Measurements from ENCODE around the gene RPLP1.

The RPLP1 gene

DNA sequence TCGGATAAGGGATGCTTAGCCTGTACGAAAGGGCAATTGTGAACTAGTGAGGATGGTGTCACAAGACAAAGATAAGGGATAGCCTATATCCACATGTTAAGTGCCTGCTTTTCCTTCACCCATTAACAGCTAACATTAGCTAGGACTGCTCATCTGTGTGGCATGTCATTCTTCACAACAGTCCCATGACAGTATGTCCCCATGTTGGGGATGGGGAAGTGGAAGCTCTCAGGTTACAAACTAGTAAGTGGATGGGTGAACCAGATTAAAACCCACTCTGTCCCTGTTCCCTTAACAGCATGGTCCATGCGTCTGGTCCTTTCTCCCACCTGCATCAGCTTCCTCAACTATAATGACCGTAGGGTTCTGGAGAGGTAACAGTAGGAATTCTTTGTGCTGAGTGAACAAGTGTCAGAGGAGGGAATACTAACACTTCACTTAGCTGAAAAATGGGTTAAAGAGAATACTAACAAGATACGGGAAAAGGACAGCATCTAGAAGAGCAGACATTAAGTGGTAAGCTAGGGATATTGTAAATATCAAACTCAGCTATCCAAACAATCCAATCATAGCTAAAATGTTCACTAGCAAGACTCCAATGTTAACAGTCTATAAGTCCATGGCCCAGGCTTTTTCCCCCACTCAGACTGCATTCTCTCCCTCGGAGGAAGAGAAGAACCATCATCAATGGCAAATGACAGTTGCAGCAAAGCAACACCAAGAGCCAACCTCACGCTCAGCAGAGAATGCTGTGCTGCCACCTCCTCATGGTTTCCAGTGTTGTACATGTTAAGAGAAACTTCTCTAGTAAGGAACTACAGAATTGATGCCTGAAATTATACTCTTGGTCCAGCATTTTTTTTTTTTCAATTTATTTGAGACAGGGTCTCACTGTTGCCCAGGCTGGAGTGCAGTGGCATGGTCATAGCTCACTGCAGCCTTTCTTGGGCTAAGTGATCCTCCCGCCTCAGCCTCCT is 5.0 kb downstream of the RPLP1 start:
- Histone ChIP-seq H3K36me3 (ENCODE audit: insufficient read depth, low read length) (peaks cover 42% of the 10 kb centered on the region), H3K27ac (ENCODE audit: low read depth, low read length) (no peak overlapping the region), H3K79me2 (ENCODE audit: control insufficient read depth, insufficient read depth, low read length, unreplicated experiment) (peaks cover 46% of the 10 kb centered on the region)

DNA sequence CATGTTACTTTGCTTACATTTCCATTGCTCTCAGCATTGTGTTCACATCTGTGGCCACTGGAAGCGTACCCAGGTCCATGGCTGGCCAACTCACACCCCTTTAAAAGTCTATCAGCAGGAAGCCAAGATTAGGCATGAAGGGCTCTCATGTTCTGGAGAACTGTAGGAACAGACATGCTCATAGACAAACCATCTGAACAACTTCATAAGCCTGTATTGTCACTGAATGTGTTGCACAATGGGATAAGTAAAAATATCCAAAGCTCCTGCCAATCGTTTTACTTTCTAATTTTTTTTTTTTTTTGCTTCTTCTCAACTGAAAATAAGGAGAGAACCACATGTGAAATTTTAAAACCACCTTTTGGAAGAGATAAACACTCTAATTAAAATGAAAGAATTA is 6.4 kb downstream of the RPLP1 start:
- Histone ChIP-seq H2AFZ (ENCODE audit: low read length, unreplicated experiment) (no peak overlapping the region), H3K36me3 (ENCODE audit: insufficient read depth, low read length) (peaks cover 36% of the 10 kb centered on the region), H3K79me2 (ENCODE audit: control insufficient read depth, insufficient read depth, low read length, unreplicated experiment) (peaks cover 32% of the 10 kb centered on the region), H3K4me1 (ENCODE audit: control insufficient read depth, insufficient read depth, low read length, unreplicated experiment) (peaks cover 37% of the 10 kb centered on the region), H3K27ac (ENCODE audit: low read depth, low read length) (no peak overlapping the region), H3K27me3 (ENCODE audit: insufficient read depth, low read length) (no peaks in the 10 kb centered on the region), H3K4me3 (ENCODE audit: low read depth, low read length) (no peak overlapping the region)

More for the DNA sequence above, 5.0 kb downstream of the RPLP1 start:
- Histone ChIP-seq H2AFZ (ENCODE audit: low read length, unreplicated experiment) (no peak overlapping the region), H3K4me3 (ENCODE audit: low read depth, low read length) (no peak overlapping the region), H3K4me1 (ENCODE audit: control insufficient read depth, insufficient read depth, low read length, unreplicated experiment) (peaks cover 37% of the 10 kb centered on the region), H3K27me3 (ENCODE audit: insufficient read depth, low read length) (no peaks in the 10 kb centered on the region)

DNA sequence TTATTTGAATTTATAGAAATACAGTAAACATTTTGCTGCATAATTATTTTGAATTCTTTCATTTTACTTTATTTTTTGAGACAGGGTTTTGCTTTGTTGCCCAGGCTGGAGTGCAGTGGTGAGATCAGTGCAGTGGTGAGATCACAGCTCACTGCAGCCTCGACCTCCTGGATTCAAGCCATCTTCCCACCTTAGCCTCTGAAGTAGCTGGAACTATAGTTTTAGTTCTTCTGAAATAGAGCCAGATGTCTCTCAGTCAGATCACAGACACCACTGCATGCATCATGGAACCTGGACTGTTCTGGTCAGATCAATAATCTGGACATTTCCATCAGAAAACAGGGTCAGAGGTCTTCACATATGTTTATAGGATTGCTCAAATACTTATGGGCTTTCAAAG is 7.9 kb downstream of the RPLP1 start:
- Histone ChIP-seq H3K36me3 (ENCODE audit: insufficient read depth, low read length) (peaks cover 24% of the 10 kb centered on the region), H2AFZ (ENCODE audit: low read length, unreplicated experiment) (no peak overlapping the region), H3K4me1 (ENCODE audit: control insufficient read depth, insufficient read depth, low read length, unreplicated experiment) (peaks cover 29% of the 10 kb centered on the region), H3K27me3 (ENCODE audit: insufficient read depth, low read length) (no peaks in the 10 kb centered on the region), H3K4me3 (ENCODE audit: low read depth, low read length) (no peak overlapping the region), H3K79me2 (ENCODE audit: control insufficient read depth, insufficient read depth, low read length, unreplicated experiment) (peaks cover 18% of the 10 kb centered on the region), H3K27ac (ENCODE audit: low read depth, low read length) (no peak overlapping the region)

DNA sequence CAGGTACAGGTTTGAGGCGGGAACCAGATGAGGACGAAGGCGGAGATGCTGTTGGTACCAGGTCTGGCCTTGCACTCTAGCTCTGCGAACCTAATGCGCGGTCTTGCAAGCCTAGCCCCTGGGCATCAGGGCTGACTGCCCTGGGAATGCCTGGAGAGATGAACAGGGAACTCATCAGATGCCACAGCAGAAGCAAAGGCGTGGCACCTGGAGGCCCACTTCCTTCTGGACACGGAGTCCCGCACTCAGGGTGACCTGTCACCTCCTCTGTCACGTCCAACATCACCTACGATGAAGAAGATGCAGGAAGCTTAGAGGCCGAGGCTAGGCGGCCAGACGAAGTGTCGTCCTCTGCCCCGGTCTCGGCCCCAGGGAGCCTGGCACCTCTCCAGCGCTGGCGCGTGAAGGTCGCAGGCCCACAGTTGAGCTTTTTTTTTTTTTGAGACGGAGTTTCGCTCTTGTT is 9.4 kb downstream of the RPLP1 start:
- Histone ChIP-seq H3K36me3 (ENCODE audit: insufficient read depth, low read length) (peaks cover 8% of the 10 kb centered on the region; the same call in 1 of the 2 replicates), H3K4me3 (ENCODE audit: low read depth, low read length) (peak overlapping the region; percentile 73), H3K4me1 (ENCODE audit: control insufficient read depth, insufficient read depth, low read length, unreplicated experiment) (peaks cover 18% of the 10 kb centered on the region), H2AFZ (ENCODE audit: low read length, unreplicated experiment) (peak overlapping the region; percentile 79), H3K79me2 (ENCODE audit: control insufficient read depth, insufficient read depth, low read length, unreplicated experiment) (peaks cover 7% of the 10 kb centered on the region), H3K27me3 (ENCODE audit: insufficient read depth, low read length) (no peaks in the 10 kb centered on the region), H3K27ac (ENCODE audit: low read depth, low read length) (no peak overlapping the region)

DNA sequence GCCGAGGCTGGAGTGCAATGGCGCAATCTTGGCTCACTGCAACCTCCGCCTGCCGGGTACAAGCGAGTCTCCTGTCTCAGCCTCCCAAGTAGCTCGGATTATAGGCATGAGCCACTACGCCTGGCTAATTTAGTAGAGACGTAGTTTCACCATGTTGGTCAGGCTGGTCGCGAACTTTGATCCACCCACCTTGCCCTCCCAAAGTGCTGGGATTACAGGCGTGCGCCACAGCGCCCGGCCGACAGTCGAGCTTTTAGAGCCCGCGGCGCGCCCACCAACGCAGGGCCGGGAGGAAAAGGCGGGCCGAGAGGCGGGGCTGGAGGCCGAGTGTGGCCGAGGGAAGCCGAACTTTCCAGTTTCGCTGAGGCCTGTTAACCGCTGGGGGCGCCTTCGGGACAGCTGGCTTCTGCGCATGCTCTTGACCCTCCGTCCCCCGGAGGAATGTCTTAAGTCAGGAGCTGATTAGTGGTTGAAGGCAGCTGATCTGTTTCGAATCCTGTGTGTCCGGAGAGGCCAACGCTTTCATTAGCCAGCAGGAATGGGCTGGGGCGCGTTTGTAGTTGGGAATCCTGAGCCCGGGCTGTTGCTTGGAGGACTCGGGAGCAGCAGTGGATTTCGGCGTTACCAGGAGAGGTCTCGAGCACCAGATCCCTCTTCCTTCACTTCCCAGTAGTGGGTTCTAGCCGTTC is 10.0 kb downstream of the RPLP1 start:
- Histone ChIP-seq H3K4me1 (ENCODE audit: control insufficient read depth, insufficient read depth, low read length, unreplicated experiment) (peaks cover 16% of the 10 kb centered on the region), H3K4me3 (ENCODE audit: low read depth, low read length) (peak overlapping the region; percentile 73), H3K27ac (ENCODE audit: low read depth, low read length) (peak overlapping the region; percentile 77), H2AFZ (ENCODE audit: low read length, unreplicated experiment) (peak overlapping the region; percentile 79), H3K27me3 (ENCODE audit: insufficient read depth, low read length) (no peaks in the 10 kb centered on the region), H3K36me3 (ENCODE audit: insufficient read depth, low read length) (peaks cover 4% of the 10 kb centered on the region; the same call in 1 of the 2 replicates), H3K79me2 (ENCODE audit: control insufficient read depth, insufficient read depth, low read length, unreplicated experiment) (peaks cover 7% of the 10 kb centered on the region)

DNA sequence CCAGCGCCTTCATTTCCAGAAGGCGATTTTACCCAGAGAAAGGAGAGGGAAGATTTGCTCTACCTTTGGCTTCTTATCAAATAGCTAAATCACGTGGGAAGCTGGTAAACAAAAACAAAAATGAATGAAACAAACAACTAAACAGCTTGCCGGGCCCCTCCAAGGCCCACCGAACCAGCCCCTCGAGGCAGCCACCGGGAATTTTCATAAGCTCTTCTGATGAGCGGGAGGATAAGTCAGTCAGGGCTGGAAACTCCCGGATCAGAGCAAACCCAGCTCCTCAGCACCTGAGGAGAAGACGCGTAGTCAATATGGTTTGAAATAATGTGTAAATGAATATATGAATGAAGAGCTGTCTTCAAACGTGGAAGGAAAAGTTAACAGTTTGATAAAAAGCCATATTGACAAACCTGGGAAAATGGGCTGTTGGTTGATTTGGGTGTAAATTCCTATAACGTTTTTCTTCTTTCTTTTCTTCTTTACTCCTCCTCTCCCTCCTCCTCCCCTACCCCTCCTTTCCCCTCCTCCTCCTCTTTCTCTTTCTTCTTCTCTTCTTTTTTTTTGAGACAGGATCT is 10.7 kb downstream of the RPLP1 start:
- Histone ChIP-seq H3K4me3 (ENCODE audit: low read depth, low read length) (peak overlapping the region; percentile 73), H3K36me3 (ENCODE audit: insufficient read depth, low read length) (no peaks in the 10 kb centered on the region), H3K4me1 (ENCODE audit: control insufficient read depth, insufficient read depth, low read length, unreplicated experiment) (peaks cover 16% of the 10 kb centered on the region), H3K27me3 (ENCODE audit: insufficient read depth, low read length) (no peaks in the 10 kb centered on the region), H2AFZ (ENCODE audit: low read length, unreplicated experiment) (peak overlapping the region; percentile 52), H3K79me2 (ENCODE audit: control insufficient read depth, insufficient read depth, low read length, unreplicated experiment) (peaks cover 7% of the 10 kb centered on the region), H3K27ac (ENCODE audit: low read depth, low read length) (peak overlapping the region; percentile 77)

DNA sequence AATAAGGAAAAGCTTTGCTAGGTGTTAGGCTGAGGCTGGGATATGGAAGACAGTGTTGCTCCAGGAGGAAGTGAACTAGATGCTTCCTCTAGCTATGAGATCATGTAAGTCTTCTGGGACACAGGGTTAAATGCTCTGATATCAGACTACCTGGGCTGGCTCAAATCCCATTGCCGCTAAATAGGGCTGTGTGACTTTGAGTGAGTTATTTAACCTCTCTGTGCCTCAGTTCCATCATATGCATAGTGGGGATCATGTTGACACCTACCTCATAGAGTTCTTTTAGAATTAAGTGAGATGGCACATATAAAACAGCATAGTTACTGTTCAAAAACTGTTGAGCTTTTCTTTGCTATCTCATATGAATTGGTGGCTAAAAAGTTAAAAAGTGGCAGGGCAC is 12.6 kb downstream of the RPLP1 start:
- Histone ChIP-seq H3K4me1 (ENCODE audit: control insufficient read depth, insufficient read depth, low read length, unreplicated experiment) (peaks cover 16% of the 10 kb centered on the region), H3K27ac (ENCODE audit: low read depth, low read length) (no peak overlapping the region), H3K27me3 (ENCODE audit: insufficient read depth, low read length) (no peaks in the 10 kb centered on the region), H3K79me2 (ENCODE audit: control insufficient read depth, insufficient read depth, low read length, unreplicated experiment) (peaks cover 7% of the 10 kb centered on the region), H2AFZ (ENCODE audit: low read length, unreplicated experiment) (no peak overlapping the region), H3K4me3 (ENCODE audit: low read depth, low read length) (no peak overlapping the region), H3K36me3 (ENCODE audit: insufficient read depth, low read length) (no peaks in the 10 kb centered on the region)

DNA sequence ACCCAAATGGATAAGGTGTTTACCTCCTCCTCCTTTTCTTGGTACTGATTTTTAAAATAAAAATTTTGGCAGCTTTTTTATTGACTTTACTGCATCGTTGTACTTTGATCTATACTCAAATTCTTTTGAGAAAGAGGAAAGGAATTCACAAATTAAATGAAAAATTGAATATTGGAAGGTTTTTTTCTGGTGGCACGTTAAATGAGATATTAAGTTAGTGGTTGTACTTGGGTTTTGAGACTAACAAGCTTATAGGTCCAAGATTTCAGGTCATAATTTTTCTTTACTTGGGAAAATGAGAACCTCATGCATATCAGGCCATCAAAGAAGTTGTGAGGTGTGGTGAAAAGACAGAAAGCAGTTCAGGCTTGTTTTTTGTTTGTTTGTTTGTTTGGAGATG is 14.1 kb downstream of the RPLP1 start:
- Histone ChIP-seq H2AFZ (ENCODE audit: low read length, unreplicated experiment) (no peak overlapping the region), H3K27me3 (ENCODE audit: insufficient read depth, low read length) (no peaks in the 10 kb centered on the region), H3K79me2 (ENCODE audit: control insufficient read depth, insufficient read depth, low read length, unreplicated experiment) (peaks cover 5% of the 10 kb centered on the region), H3K4me3 (ENCODE audit: low read depth, low read length) (no peak overlapping the region), H3K36me3 (ENCODE audit: insufficient read depth, low read length) (no peaks in the 10 kb centered on the region), H3K27ac (ENCODE audit: low read depth, low read length) (no peak overlapping the region), H3K4me1 (ENCODE audit: control insufficient read depth, insufficient read depth, low read length, unreplicated experiment) (peaks cover 14% of the 10 kb centered on the region)

DNA sequence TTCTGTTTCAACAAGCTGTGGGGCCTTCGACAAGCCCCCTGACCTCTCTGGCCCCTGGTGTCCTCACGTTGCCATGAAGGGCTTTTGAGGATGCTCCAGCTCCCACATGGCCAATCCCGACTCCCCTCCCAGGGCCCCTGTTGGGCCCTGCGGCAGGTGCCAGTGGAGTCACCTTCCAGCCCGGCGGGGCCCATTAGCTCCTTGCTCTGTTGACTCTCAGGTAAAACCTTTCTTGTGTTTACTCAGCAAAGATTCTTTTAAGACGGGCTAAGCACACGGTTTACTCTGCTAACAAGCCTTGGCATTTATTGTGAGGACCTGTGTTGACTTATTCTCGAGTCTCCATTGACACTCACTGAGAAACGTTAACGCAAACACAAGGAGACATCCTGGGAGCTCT is 15.0 kb downstream of the RPLP1 start:
- Histone ChIP-seq H3K36me3 (ENCODE audit: insufficient read depth, low read length) (no peaks in the 10 kb centered on the region), H3K27me3 (ENCODE audit: insufficient read depth, low read length) (no peaks in the 10 kb centered on the region), H3K27ac (ENCODE audit: low read depth, low read length) (no peak overlapping the region), H3K79me2 (ENCODE audit: control insufficient read depth, insufficient read depth, low read length, unreplicated experiment) (no peaks in the 10 kb centered on the region), H2AFZ (ENCODE audit: low read length, unreplicated experiment) (no peak overlapping the region), H3K4me3 (ENCODE audit: low read depth, low read length) (no peak overlapping the region), H3K4me1 (ENCODE audit: control insufficient read depth, insufficient read depth, low read length, unreplicated experiment) (peaks cover 10% of the 10 kb centered on the region)

DNA sequence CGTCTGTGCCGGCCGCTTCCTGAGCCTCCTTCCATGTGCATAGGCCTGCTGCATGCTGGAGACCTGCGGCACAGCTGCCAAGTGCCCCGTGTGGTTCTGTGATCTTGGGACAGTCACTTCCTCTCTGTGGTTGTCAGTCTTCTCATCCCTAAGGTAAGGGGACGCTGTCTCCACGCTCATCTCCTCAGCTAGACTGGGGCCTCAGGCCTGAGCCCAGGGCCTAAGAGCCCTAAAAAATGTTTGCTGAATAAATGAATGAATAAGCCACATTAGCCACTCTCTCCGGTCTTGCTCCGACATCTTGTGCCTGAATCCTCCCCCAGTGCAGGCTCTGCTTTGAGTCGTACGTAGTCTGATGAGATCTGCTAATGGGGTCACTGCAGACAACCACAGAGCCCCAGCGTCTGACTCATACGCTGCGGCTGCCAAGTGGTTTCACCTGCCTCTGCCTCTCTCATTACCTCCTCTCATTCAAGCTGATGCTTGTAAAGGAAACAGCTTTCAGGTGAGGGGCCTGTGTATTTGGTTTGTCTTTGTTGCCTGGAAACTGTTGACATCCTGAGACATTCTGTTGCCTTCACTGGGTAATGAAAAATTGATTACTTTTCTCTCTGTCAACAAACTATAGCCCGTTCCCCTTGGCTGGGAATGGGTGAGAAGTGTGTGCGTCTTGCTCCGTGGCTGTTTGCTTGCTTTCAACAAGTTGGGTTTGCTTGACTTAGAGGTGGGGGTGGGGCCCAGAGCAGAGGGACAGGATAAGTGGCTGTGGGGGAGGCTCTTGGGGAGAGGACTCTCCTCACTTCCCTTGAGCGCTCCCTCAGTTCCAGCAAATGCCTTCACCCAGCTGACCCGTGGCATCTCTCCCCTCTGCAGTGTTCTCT is 15.9 kb downstream of the RPLP1 start:
- Histone ChIP-seq H3K4me1 (ENCODE audit: control insufficient read depth, insufficient read depth, low read length, unreplicated experiment) (peaks cover 10% of the 10 kb centered on the region), H2AFZ (ENCODE audit: low read length, unreplicated experiment) (no peak overlapping the region), H3K27ac (ENCODE audit: low read depth, low read length) (no peak overlapping the region)

More for the DNA sequence above, 15.9 kb downstream of the RPLP1 start:
- no peaks in the 10 kb centered on the region for H3K79me2 ChIP-seq (ENCODE audit: control insufficient read depth, insufficient read depth, low read length, unreplicated experiment)
- no peaks in the 10 kb centered on the region for H3K36me3 ChIP-seq (ENCODE audit: insufficient read depth, low read length)
- H3K27me3 ChIP-seq (ENCODE audit: insufficient read depth, low read length) = no peaks in the 10 kb centered on the region
- no peak overlapping the region for H3K4me3 ChIP-seq (ENCODE audit: low read depth, low read length)
